ENCODE results near the gene RCAN1. TPM values are rescaled to one million over a fixed set of nuclear protein-coding genes. Genes with fewer than 3 reads are reported as not detected.

RCAN1 gene
- total RNA-seq, 1 donor from 2014 or later = 61.5 TPM

- peak overlapping the region; percentile 29 for H3K4me3 Mint-ChIP-seq (ENCODE audit: unreplicated experiment)
- peaks cover 68% of the 10 kb centered on the region for H3K4me1 Mint-ChIP-seq (ENCODE audit: unreplicated experiment)
- peaks cover 64% of the 10 kb centered on the region for H3K36me3 Mint-ChIP-seq (ENCODE audit: unreplicated experiment)
- H3K27ac Mint-ChIP-seq (ENCODE audit: unreplicated experiment) = peak overlapping the region; percentile 56
- no peaks in the 10 kb centered on the region for H3K27me3 Mint-ChIP-seq (ENCODE audit: unreplicated experiment)
- H3K9me3 Mint-ChIP-seq (ENCODE audit: unreplicated experiment) = no peaks in the 10 kb centered on the region
- no peak for DNase-seq (ENCODE audit: extremely low spot score, unreplicated experiment)
- no peak for TF ChIP-seq CTCF (IDR thresholded peaks at IDR 0.05)
Measured at GRCh38 chr21:34520764-34521508, 94.0 kb downstream of the RCAN1 start.

- peaks cover 64% of the 10 kb centered on the region for H3K36me3 Mint-ChIP-seq (ENCODE audit: unreplicated experiment)
- no peak for DNase-seq (ENCODE audit: extremely low spot score, unreplicated experiment)
Measured at GRCh38 chr21:34520281-34520680, 94.6 kb downstream of the RCAN1 start.

GRCh38 chr21:34519694-34520093, 95.2 kb downstream of the RCAN1 start:
- Mint-ChIP-seq H3K27me3 (ENCODE audit: unreplicated experiment) (no peaks in the 10 kb centered on the region), H3K4me3 (ENCODE audit: unreplicated experiment) (no peak overlapping the region), H3K9me3 (ENCODE audit: unreplicated experiment) (no peaks in the 10 kb centered on the region), H3K27ac (ENCODE audit: unreplicated experiment) (no peak overlapping the region), H3K36me3 (ENCODE audit: unreplicated experiment) (peaks cover 64% of the 10 kb centered on the region), H3K4me1 (ENCODE audit: unreplicated experiment) (peaks cover 60% of the 10 kb centered on the region)
- DNase-seq (ENCODE audit: extremely low spot score, unreplicated experiment) = no peak
- no peak for TF ChIP-seq CTCF (IDR thresholded peaks at IDR 0.05)

More at GRCh38 chr21:34520281-34520680, 94.6 kb downstream of the RCAN1 start:
- H3K4me1 Mint-ChIP-seq (ENCODE audit: unreplicated experiment) = peaks cover 66% of the 10 kb centered on the region
- TF ChIP-seq CTCF (IDR thresholded peaks at IDR 0.05) = no peak
- H3K9me3 Mint-ChIP-seq (ENCODE audit: unreplicated experiment) = no peaks in the 10 kb centered on the region
- H3K27ac Mint-ChIP-seq (ENCODE audit: unreplicated experiment) = peak overlapping the region; percentile 56
- no peak overlapping the region for H3K4me3 Mint-ChIP-seq (ENCODE audit: unreplicated experiment)
- no peaks in the 10 kb centered on the region for H3K27me3 Mint-ChIP-seq (ENCODE audit: unreplicated experiment)

- Mint-ChIP-seq H3K4me1 (ENCODE audit: unreplicated experiment) (peaks cover 53% of the 10 kb centered on the region), H3K36me3 (ENCODE audit: unreplicated experiment) (peaks cover 62% of the 10 kb centered on the region), H3K9me3 (ENCODE audit: unreplicated experiment) (no peaks in the 10 kb centered on the region), H3K4me3 (ENCODE audit: unreplicated experiment) (no peak overlapping the region), H3K27me3 (ENCODE audit: unreplicated experiment) (no peaks in the 10 kb centered on the region), H3K27ac (ENCODE audit: unreplicated experiment) (peak overlapping the region; percentile 5)
- DNase-seq (ENCODE audit: extremely low spot score, unreplicated experiment) = no peak
- no peak for TF ChIP-seq CTCF (IDR thresholded peaks at IDR 0.05)
Measured at GRCh38 chr21:34519016-34519415, 95.9 kb downstream of the RCAN1 start.

GRCh38 chr21:34518301-34518700, 96.6 kb downstream of the RCAN1 start:
- Mint-ChIP-seq H3K27me3 (ENCODE audit: unreplicated experiment) (no peaks in the 10 kb centered on the region), H3K27ac (ENCODE audit: unreplicated experiment) (no peak overlapping the region), H3K9me3 (ENCODE audit: unreplicated experiment) (no peaks in the 10 kb centered on the region), H3K36me3 (ENCODE audit: unreplicated experiment) (peaks cover 62% of the 10 kb centered on the region), H3K4me3 (ENCODE audit: unreplicated experiment) (no peak overlapping the region), H3K4me1 (ENCODE audit: unreplicated experiment) (peaks cover 47% of the 10 kb centered on the region)
- DNase-seq (ENCODE audit: extremely low spot score, unreplicated experiment) = no peak
- no peak for TF ChIP-seq CTCF (IDR thresholded peaks at IDR 0.05)

Data from osteocyte (in vitro differentiated cells).